Measurements from ENCODE around the gene PTPRK. TPM values are rescaled to one million over a fixed set of nuclear protein-coding genes. Genes with fewer than 3 reads are reported as not detected.

The PTPRK gene
- total and polyA plus RNA-seq, 9 of the 15 experiments (the other 6 are each of a cell fraction or from before 2014, with no cell fraction given): 0.04 to 0.51 TPM; not detected in 7

- Histone ChIP-seq H3K4me1 (replicated peaks in 1 of 2; ENCODE audit: control insufficient read depth in 2 of 2, insufficient read depth in 2 of 2, low read length in 2 of 2) (no peaks in the 10 kb centered on the region), H3K4me3 (no peak overlapping the region), H3K27ac (ENCODE audit: extremely low read depth, low read depth, low read length) (no peak overlapping the region), H3K9me1 (ENCODE audit: control insufficient read depth, insufficient read depth, low read length) (no peaks in the 10 kb centered on the region), H3K79me2 (ENCODE audit: control insufficient read depth, insufficient read depth, low read length) (no peaks in the 10 kb centered on the region), H3K27me3 (ENCODE audit: control insufficient read depth in 2 of 2, insufficient read depth in 2 of 2, low read length in 2 of 2) (no peaks in the 10 kb centered on the region), H2AFZ (ENCODE audit: low read depth, low read length) (no peak overlapping the region), H3K36me3 (ENCODE audit: control insufficient read depth, insufficient read depth, low read length) (no peaks in the 10 kb centered on the region), H3K4me2 (ENCODE audit: insufficient read depth, low read length) (no peak overlapping the region), H3K9me3 (replicated peaks; ENCODE audit: control insufficient read depth, insufficient read depth, low read depth, low read length) (0 out of 2 replicates have a peak, but pooled peaks cover 2% of the 10 kb centered on the region), H3K9ac (ENCODE audit: insufficient read depth in 1 of 2, low read depth in 2 of 2, low read length in 2 of 2) (no peak overlapping the region), H4K20me1 (replicated peaks; ENCODE audit: control insufficient read depth, insufficient read depth, low read length) (no peaks in the 10 kb centered on the region)
- 3% methylated on average over 6 of the region's 6 CpGs for WGBS (ENCODE audit: insufficient coverage, low coverage, missing lambda C conversion rate)
- ChIA-PET POLR2A (no interaction called here), CTCF (ENCODE audit: low intra/inter-chr PET ratio) (no interaction called here)
- no peak for TF ChIP-seq SMARCA5 (IDR thresholded peaks at IDR 0.05)
- TF ChIP-seq ZNF354B (CRISPR knock-in tag; IDR thresholded peaks at IDR 0.05): no peak
- TF ChIP-seq SRSF9 (IDR thresholded peaks at IDR 0.05; ENCODE audit: borderline replicate concordance, low read depth, low read length): no peak
- no peak for TF ChIP-seq ZNF134 (CRISPR knock-in tag; conservative IDR thresholded peaks at IDR 0.05)
- in situ Hi-C loops (cut with MboI) (no loop called here), intact Hi-C loops (cut with micrococcal nuclease) (no loop called here)
- FAIRE-seq (no peak), ATAC-seq (no peak), DNase-seq (ENCODE audit: extremely low read depth in 1 of 4, low spot score in 3 of 4) (no peak)
- BruUV-seq (replicated peaks): no TSS peak
Observed at GRCh38 chr6:128413291-128413690, 107.1 kb downstream of the PTPRK start.

GRCh38 chr6:128412680-128413079 lies 107.7 kb downstream of the PTPRK start:
- Histone ChIP-seq H3K36me3 (ENCODE audit: control insufficient read depth, insufficient read depth, low read length) (no peaks in the 10 kb centered on the region), H3K9me1 (ENCODE audit: control insufficient read depth, insufficient read depth, low read length) (no peaks in the 10 kb centered on the region), H3K79me2 (ENCODE audit: control insufficient read depth, insufficient read depth, low read length) (no peaks in the 10 kb centered on the region), H3K4me3 (no peak overlapping the region), H3K9ac (ENCODE audit: insufficient read depth in 1 of 2, low read depth in 2 of 2, low read length in 2 of 2) (no peak overlapping the region), H3K4me1 (replicated peaks in 1 of 2; ENCODE audit: control insufficient read depth in 2 of 2, insufficient read depth in 2 of 2, low read length in 2 of 2) (no peaks in the 10 kb centered on the region), H3K27ac (ENCODE audit: extremely low read depth, low read depth, low read length) (no peak overlapping the region), H3K9me3 (replicated peaks; ENCODE audit: control insufficient read depth, insufficient read depth, low read depth, low read length) (0 out of 2 replicates have a peak, but pooled peaks cover 2% of the 10 kb centered on the region), H2AFZ (ENCODE audit: low read depth, low read length) (no peak overlapping the region), H3K27me3 (ENCODE audit: control insufficient read depth in 2 of 2, insufficient read depth in 2 of 2, low read length in 2 of 2) (no peaks in the 10 kb centered on the region), H3K4me2 (ENCODE audit: insufficient read depth, low read length) (no peak overlapping the region), H4K20me1 (replicated peaks; ENCODE audit: control insufficient read depth, insufficient read depth, low read length) (no peaks in the 10 kb centered on the region)
- WGBS (ENCODE audit: insufficient coverage, low coverage, missing lambda C conversion rate): 4% methylated on average over 3 of the region's 4 CpGs
- in situ Hi-C loops (cut with MboI): no loop called here
- POLR2A ChIA-PET: no interaction called here
- TF ChIP-seq RHOXF2B (CRISPR knock-in tag; conservative IDR thresholded peaks at IDR 0.05) (no peak), ETV6 (IDR thresholded peaks at IDR 0.05; ENCODE audit: borderline replicate concordance in 1 of 2, low read depth in 2 of 2, low read length in 1 of 2) (no peak), ETV6 (CRISPR knock-in tag; IDR thresholded peaks at IDR 0.05; ENCODE audit: borderline replicate concordance) (no peak), HNRNPLL (IDR thresholded peaks at IDR 0.05; ENCODE audit: low read depth, low read length, poor library complexity, severe bottlenecking) (no peak), BDP1 (IDR thresholded peaks at IDR 0.05; ENCODE audit: insufficient read depth, insufficient read length) (no peak), ZFP1 (CRISPR knock-in tag; IDR thresholded peaks at IDR 0.05) (no peak)
- FAIRE-seq (no peak), ATAC-seq (no peak), DNase-seq (ENCODE audit: extremely low read depth in 1 of 4, low spot score in 3 of 4) (no peak)
- CTCF ChIA-PET (ENCODE audit: low intra/inter-chr PET ratio): no interaction called here
- intact Hi-C loops (cut with micrococcal nuclease): no loop called here
- no TSS peak for BruUV-seq (replicated peaks)

All from K562 (cell line).